Measurements from ENCODE around the gene PRPF39. TPM values are rescaled to one million over a fixed set of nuclear protein-coding genes. Genes with fewer than 3 reads are reported as not detected.

Gene PRPF39
- total and polyA plus RNA-seq, 4 donors: 42.3 to 57.1 (median 46.9) TPM

- H3K4me1 ChIP-seq (ENCODE audit: control insufficient read depth, insufficient read depth, low read length): no peaks in the 10 kb centered on the region
- 93% methylated on average over 2 of the region's 4 CpGs for WGBS (ENCODE audit: insufficient coverage)
- H3K27me3 ChIP-seq (ENCODE audit: control insufficient read depth, insufficient read depth, low read length): no peaks in the 10 kb centered on the region
- H3K4me3 ChIP-seq (ENCODE audit: low read depth, low read length): no peak overlapping the region
- DNase-seq (ENCODE audit: low read depth in 4 of 6, low spot score in 6 of 6): no peak
- H3K36me3 ChIP-seq (ENCODE audit: control insufficient read depth, insufficient read depth, low read length): peaks cover 11% of the 10 kb centered on the region
- no peaks in the 10 kb centered on the region for H3K9me3 ChIP-seq (ENCODE audit: control insufficient read depth, insufficient read depth, low read length)
- no peak overlapping the region for H3K27ac ChIP-seq (ENCODE audit: low read depth, low read length)
Observed at GRCh38 chr14:45095143-45095542, 11.2 kb downstream of the PRPF39 start.

- peaks cover 11% of the 10 kb centered on the region for H3K36me3 ChIP-seq (ENCODE audit: control insufficient read depth, insufficient read depth, low read length)
- H3K4me1 ChIP-seq (ENCODE audit: control insufficient read depth, insufficient read depth, low read length): no peaks in the 10 kb centered on the region
- no peak overlapping the region for H3K4me3 ChIP-seq (ENCODE audit: low read depth, low read length)
- H3K9me3 ChIP-seq (ENCODE audit: control insufficient read depth, insufficient read depth, low read length): no peaks in the 10 kb centered on the region
- DNase-seq (ENCODE audit: low read depth in 4 of 6, low spot score in 6 of 6): no peak
- 100% methylated on average over 2 of the region's 4 CpGs for WGBS (ENCODE audit: insufficient coverage)
- H3K27me3 ChIP-seq (ENCODE audit: control insufficient read depth, insufficient read depth, low read length): no peaks in the 10 kb centered on the region
- no peak overlapping the region for H3K27ac ChIP-seq (ENCODE audit: low read depth, low read length)
Observed at GRCh38 chr14:45096218-45096617, 12.3 kb downstream of the PRPF39 start.

- no peaks in the 10 kb centered on the region for H3K27me3 ChIP-seq (ENCODE audit: control insufficient read depth, insufficient read depth, low read length)
- H3K27ac ChIP-seq (ENCODE audit: low read depth, low read length): no peak overlapping the region
- no peaks in the 10 kb centered on the region for H3K9me3 ChIP-seq (ENCODE audit: control insufficient read depth, insufficient read depth, low read length)
- H3K4me3 ChIP-seq (ENCODE audit: low read depth, low read length): no peak overlapping the region
- DNase-seq (ENCODE audit: low read depth in 4 of 6, low spot score in 6 of 6): no peak
- H3K36me3 ChIP-seq (ENCODE audit: control insufficient read depth, insufficient read depth, low read length): peaks cover 22% of the 10 kb centered on the region
- H3K4me1 ChIP-seq (ENCODE audit: control insufficient read depth, insufficient read depth, low read length): no peaks in the 10 kb centered on the region
Observed at GRCh38 chr14:45103806-45104205, 19.9 kb downstream of the PRPF39 start.

DNA sequence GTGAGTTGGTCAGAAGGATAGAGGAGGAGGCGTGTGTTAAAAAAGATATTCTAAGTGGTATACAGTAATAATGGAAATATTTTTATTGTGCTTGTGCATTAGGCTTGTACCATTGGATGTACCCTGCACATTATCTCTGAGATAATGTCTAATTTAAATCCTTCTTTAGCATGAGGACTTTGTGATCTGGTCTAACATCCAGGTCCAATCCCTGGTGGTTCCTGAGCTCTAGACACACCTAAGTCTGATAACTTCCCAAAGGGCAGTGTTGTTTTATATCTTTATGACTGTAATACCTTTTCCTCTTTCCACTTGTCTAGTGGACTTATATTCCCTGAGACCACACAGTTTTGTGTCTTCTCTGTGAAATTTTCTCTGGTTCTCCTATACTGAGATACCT lies 20.6 kb downstream of the PRPF39 start:
- no peak for DNase-seq (ENCODE audit: low read depth in 4 of 6, low spot score in 6 of 6)
- no peak overlapping the region for H3K4me3 ChIP-seq (ENCODE audit: low read depth, low read length)
- no peaks in the 10 kb centered on the region for H3K27me3 ChIP-seq (ENCODE audit: control insufficient read depth, insufficient read depth, low read length)
- peaks cover 17% of the 10 kb centered on the region for H3K36me3 ChIP-seq (ENCODE audit: control insufficient read depth, insufficient read depth, low read length)
- no peak overlapping the region for H3K27ac ChIP-seq (ENCODE audit: low read depth, low read length)
- no peaks in the 10 kb centered on the region for H3K4me1 ChIP-seq (ENCODE audit: control insufficient read depth, insufficient read depth, low read length)
- no peaks in the 10 kb centered on the region for H3K9me3 ChIP-seq (ENCODE audit: control insufficient read depth, insufficient read depth, low read length)
- no CpG with 5 or more reads among the region's 1 CpG for WGBS (ENCODE audit: insufficient coverage)

GRCh38 chr14:45112896-45113781 lies 29.2 kb downstream of the PRPF39 start:
- Histone ChIP-seq H3K27me3 (ENCODE audit: control insufficient read depth, insufficient read depth, low read length) (no peaks in the 10 kb centered on the region), H3K4me1 (ENCODE audit: control insufficient read depth, insufficient read depth, low read length) (no peaks in the 10 kb centered on the region), H3K27ac (ENCODE audit: low read depth, low read length) (no peak overlapping the region), H3K4me3 (ENCODE audit: low read depth, low read length) (no peak overlapping the region), H3K36me3 (ENCODE audit: control insufficient read depth, insufficient read depth, low read length) (peaks cover 16% of the 10 kb centered on the region), H3K9me3 (ENCODE audit: control insufficient read depth, insufficient read depth, low read length) (no peaks in the 10 kb centered on the region)
- WGBS (ENCODE audit: insufficient coverage): 98% methylated on average over 6 of the region's 6 CpGs
- DNase-seq (ENCODE audit: low read depth in 4 of 6, low spot score in 6 of 6): no peak

DNA sequence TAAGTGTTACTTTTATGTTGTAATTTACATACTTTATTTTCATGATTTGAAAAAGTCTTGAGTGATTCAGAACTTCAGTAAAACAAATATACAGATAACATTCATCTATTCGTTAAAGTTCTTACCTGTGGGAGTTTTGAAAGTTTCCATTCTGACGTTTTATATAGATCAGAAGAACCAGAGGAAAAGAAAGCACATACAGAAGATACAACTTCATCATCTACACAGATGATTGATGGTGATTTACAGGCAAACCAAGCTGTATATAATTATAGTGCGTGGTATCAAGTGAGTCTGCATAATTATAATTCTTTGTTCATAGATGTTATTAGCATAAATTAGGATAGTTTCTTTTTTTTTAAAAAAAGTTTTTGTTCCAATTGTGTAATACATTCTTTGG lies 30.4 kb downstream of the PRPF39 start:
- WGBS (ENCODE audit: insufficient coverage): no CpG with 5 or more reads among the region's 3 CpGs
- Histone ChIP-seq H3K27ac (ENCODE audit: low read depth, low read length) (no peak overlapping the region), H3K36me3 (ENCODE audit: control insufficient read depth, insufficient read depth, low read length) (peaks cover 27% of the 10 kb centered on the region), H3K4me3 (ENCODE audit: low read depth, low read length) (no peak overlapping the region), H3K27me3 (ENCODE audit: control insufficient read depth, insufficient read depth, low read length) (no peaks in the 10 kb centered on the region), H3K9me3 (ENCODE audit: control insufficient read depth, insufficient read depth, low read length) (no peaks in the 10 kb centered on the region), H3K4me1 (ENCODE audit: control insufficient read depth, insufficient read depth, low read length) (no peaks in the 10 kb centered on the region)
- DNase-seq (ENCODE audit: low read depth in 4 of 6, low spot score in 6 of 6): no peak

- no peaks in the 10 kb centered on the region for H3K9me3 ChIP-seq (ENCODE audit: control insufficient read depth, insufficient read depth, low read length)
- DNase-seq (ENCODE audit: low read depth in 4 of 6, low spot score in 6 of 6): no peak
- WGBS (ENCODE audit: insufficient coverage): 100% methylated on average over 3 of the region's 6 CpGs
- H3K4me3 ChIP-seq (ENCODE audit: low read depth, low read length): no peak overlapping the region
- no peaks in the 10 kb centered on the region for H3K4me1 ChIP-seq (ENCODE audit: control insufficient read depth, insufficient read depth, low read length)
- H3K36me3 ChIP-seq (ENCODE audit: control insufficient read depth, insufficient read depth, low read length): peaks cover 39% of the 10 kb centered on the region
- no peak overlapping the region for H3K27ac ChIP-seq (ENCODE audit: low read depth, low read length)
- H3K27me3 ChIP-seq (ENCODE audit: control insufficient read depth, insufficient read depth, low read length): no peaks in the 10 kb centered on the region
Observed at GRCh38 chr14:45118594-45118993, 34.7 kb downstream of the PRPF39 start.

DNA sequence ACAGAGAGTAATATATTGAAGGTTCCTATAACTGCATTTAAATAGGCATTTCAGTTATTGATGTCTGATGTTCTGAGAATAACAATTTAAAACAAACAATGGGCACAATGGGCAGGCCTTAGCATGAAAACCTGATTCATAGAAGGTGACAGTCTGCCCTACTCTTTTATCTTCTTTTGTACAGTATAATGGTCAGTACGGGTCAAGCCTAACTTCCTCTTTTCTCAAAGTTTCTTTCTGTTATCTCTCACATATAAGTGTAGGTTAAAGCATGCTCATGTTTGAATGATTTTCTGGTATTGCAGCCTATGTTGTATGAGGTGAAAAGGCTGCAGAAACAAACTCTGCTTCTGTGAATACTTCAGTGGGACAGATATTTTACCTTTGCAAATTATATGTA lies 36.2 kb downstream of the PRPF39 start:
- no peaks in the 10 kb centered on the region for H3K27me3 ChIP-seq (ENCODE audit: control insufficient read depth, insufficient read depth, low read length)
- no CpG with 5 or more reads among the region's 1 CpG for WGBS (ENCODE audit: insufficient coverage)
- peaks cover 47% of the 10 kb centered on the region for H3K36me3 ChIP-seq (ENCODE audit: control insufficient read depth, insufficient read depth, low read length)
- H3K9me3 ChIP-seq (ENCODE audit: control insufficient read depth, insufficient read depth, low read length): no peaks in the 10 kb centered on the region
- no peak overlapping the region for H3K4me3 ChIP-seq (ENCODE audit: low read depth, low read length)
- H3K4me1 ChIP-seq (ENCODE audit: control insufficient read depth, insufficient read depth, low read length): no peaks in the 10 kb centered on the region
- no peak for DNase-seq (ENCODE audit: low read depth in 4 of 6, low spot score in 6 of 6)
- no peak overlapping the region for H3K27ac ChIP-seq (ENCODE audit: low read depth, low read length)

DNA sequence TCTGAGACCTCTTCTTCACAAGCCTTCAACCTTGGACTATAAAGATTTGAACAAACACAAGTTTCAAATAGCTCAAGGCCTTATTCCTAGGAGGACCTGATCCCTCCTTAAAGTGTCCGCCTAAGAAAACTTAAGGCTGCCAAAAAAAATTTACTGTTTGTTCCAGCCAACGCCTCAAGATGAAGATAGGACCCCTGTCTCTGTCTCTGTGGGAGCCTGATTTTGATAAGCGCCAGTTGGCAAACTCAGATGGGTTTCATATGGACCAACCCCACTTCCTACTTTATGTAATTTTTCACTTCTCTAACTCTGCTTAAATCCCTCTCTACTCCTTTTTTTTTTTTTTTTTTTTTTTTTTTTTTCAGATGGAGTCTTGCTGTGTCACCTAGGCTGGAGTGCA lies 39.4 kb downstream of the PRPF39 start:
- no peaks in the 10 kb centered on the region for H3K4me1 ChIP-seq (ENCODE audit: control insufficient read depth, insufficient read depth, low read length)
- H3K27me3 ChIP-seq (ENCODE audit: control insufficient read depth, insufficient read depth, low read length): no peaks in the 10 kb centered on the region
- 95% methylated on average over 2 of the region's 3 CpGs for WGBS (ENCODE audit: insufficient coverage)
- H3K27ac ChIP-seq (ENCODE audit: low read depth, low read length): no peak overlapping the region
- DNase-seq (ENCODE audit: low read depth in 4 of 6, low spot score in 6 of 6): no peak
- no peak overlapping the region for H3K4me3 ChIP-seq (ENCODE audit: low read depth, low read length)
- no peaks in the 10 kb centered on the region for H3K9me3 ChIP-seq (ENCODE audit: control insufficient read depth, insufficient read depth, low read length)
- peaks cover 48% of the 10 kb centered on the region for H3K36me3 ChIP-seq (ENCODE audit: control insufficient read depth, insufficient read depth, low read length)

- H3K4me3 ChIP-seq (ENCODE audit: low read depth, low read length): no peak overlapping the region
- DNase-seq (ENCODE audit: low read depth in 4 of 6, low spot score in 6 of 6): no peak
- no peak overlapping the region for H3K27ac ChIP-seq (ENCODE audit: low read depth, low read length)
- 96% methylated on average over 2 of the region's 2 CpGs for WGBS (ENCODE audit: insufficient coverage)
- H3K9me3 ChIP-seq (ENCODE audit: control insufficient read depth, insufficient read depth, low read length): no peaks in the 10 kb centered on the region
- peaks cover 34% of the 10 kb centered on the region for H3K36me3 ChIP-seq (ENCODE audit: control insufficient read depth, insufficient read depth, low read length)
- no peaks in the 10 kb centered on the region for H3K4me1 ChIP-seq (ENCODE audit: control insufficient read depth, insufficient read depth, low read length)
- no peaks in the 10 kb centered on the region for H3K27me3 ChIP-seq (ENCODE audit: control insufficient read depth, insufficient read depth, low read length)
Observed at GRCh38 chr14:45125754-45126153, 41.8 kb downstream of the PRPF39 start.
